ENCODE results near the gene B3GALT6. TPM values are rescaled to one million over a fixed set of nuclear protein-coding genes. Genes with fewer than 3 reads are reported as not detected.

B3GALT6 gene
- total RNA-seq, 2 donors from 2014 or later = 24.8 to 31.5 TPM

DNA sequence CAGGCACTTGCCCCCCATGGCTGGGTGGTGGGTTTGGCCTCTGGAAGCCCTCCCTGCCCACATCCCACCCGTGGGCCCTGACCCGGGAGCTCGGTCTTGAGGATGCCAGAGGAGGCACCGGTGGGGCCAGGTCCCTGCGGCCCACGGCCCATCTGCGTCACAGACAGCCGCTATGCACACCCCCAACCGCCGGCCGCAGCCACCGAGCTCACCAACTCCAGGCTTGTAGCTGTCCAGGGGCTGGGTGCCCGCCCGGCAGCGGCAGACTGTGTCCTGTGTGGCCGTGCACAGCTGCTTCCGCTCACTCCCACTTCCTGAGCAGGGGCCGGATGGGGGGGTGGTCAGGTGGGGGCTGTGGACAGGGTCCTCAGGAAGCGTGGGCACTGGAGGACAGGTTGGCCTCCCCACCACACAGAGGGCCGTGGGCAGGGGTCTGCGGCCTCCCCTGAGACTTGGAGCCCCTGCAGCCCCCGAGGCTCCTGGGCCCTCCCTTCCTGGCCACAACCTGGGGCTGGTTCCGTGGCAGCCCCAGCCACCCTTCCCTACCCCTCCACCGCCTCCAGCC, 19.2 kb upstream of the B3GALT6 start:
- WGBS, 2 experiments (ENCODE audit: insufficient coverage in 1 of 2, insufficient read length in 1 of 2) = 94 to 100% methylated on average over 1 to 24 of the region's 24 CpGs
- no peak for DNase-seq
- Histone ChIP-seq H3K9ac (ENCODE audit: extremely low read depth, low read length, poor library complexity, severe bottlenecking) (no peak overlapping the region), H3K27ac (ENCODE audit: low read depth, low read length) (no peak overlapping the region), H3K36me3 (ENCODE audit: control insufficient read depth, insufficient read depth, low read length) (peaks cover 6% of the 10 kb centered on the region), H3K4me1 (ENCODE audit: control insufficient read depth, insufficient read depth, low read length) (no peaks in the 10 kb centered on the region), H3K27me3 (ENCODE audit: control insufficient read depth, insufficient read depth, low read length, poor library complexity, severe bottlenecking) (no peaks in the 10 kb centered on the region), H3K4me3 (ENCODE audit: low read length) (no peak overlapping the region), H3K9me3 (ENCODE audit: control insufficient read depth, low read length) (no peaks in the 10 kb centered on the region)
- H3K4me3 Mint-ChIP-seq = no peak overlapping the region
- no peak for TF ChIP-seq CTCF (conservative IDR thresholded peaks at IDR 0.05)
- peaks cover 10% of the 10 kb centered on the region for H3K36me3 Mint-ChIP-seq (ENCODE audit: low read depth)
- H3K27me3 Mint-ChIP-seq (ENCODE audit: insufficient read depth) = no peaks in the 10 kb centered on the region
- H3K27ac Mint-ChIP-seq = no peak overlapping the region
- no peaks in the 10 kb centered on the region for H3K9me3 Mint-ChIP-seq
- H3K4me1 Mint-ChIP-seq = no peaks in the 10 kb centered on the region

GRCh38 chr1:1213345-1214265, 18.4 kb upstream of the B3GALT6 start, which contains the start of gene TNFRSF4:
TSS of gene TNFRSF4 (minus strand) at chr1:1214153. CDS start at chr1:1214127, 26 bp downstream.
- WGBS, 2 experiments (ENCODE audit: insufficient coverage in 1 of 2, insufficient read length in 1 of 2) = 90 to 92% methylated on average over 8 to 56 of the region's 56 CpGs

More at GRCh38 chr1:1213345-1214265, 18.4 kb upstream of the B3GALT6 start, which contains the start of gene TNFRSF4:
- no peak for TF ChIP-seq CTCF (conservative IDR thresholded peaks at IDR 0.05)
- Histone ChIP-seq H3K27ac (ENCODE audit: low read depth, low read length) (no peak within 1 kb of the TSS), H3K4me3 (ENCODE audit: low read length) (no peak within 1 kb of the TSS), H3K9me3 (ENCODE audit: control insufficient read depth, low read length) (no peaks in the 10 kb centered on the region), H3K4me1 (ENCODE audit: control insufficient read depth, insufficient read depth, low read length) (no peaks in the 10 kb centered on the region), H3K9ac (ENCODE audit: extremely low read depth, low read length, poor library complexity, severe bottlenecking) (no peak within 1 kb of the TSS), H3K36me3 (ENCODE audit: control insufficient read depth, insufficient read depth, low read length) (peaks cover 6% of the 10 kb centered on the region), H3K27me3 (ENCODE audit: control insufficient read depth, insufficient read depth, low read length, poor library complexity, severe bottlenecking) (no peaks in the 10 kb centered on the region)
- Mint-ChIP-seq H3K27ac (no peak within 1 kb of the TSS), H3K27me3 (ENCODE audit: insufficient read depth) (no peaks in the 10 kb centered on the region), H3K4me3 (no peak within 1 kb of the TSS), H3K4me1 (no peaks in the 10 kb centered on the region), H3K36me3 (ENCODE audit: low read depth) (peaks cover 10% of the 10 kb centered on the region), H3K9me3 (no peaks in the 10 kb centered on the region)
- no peak for DNase-seq

All from endodermal cell (in vitro differentiated cells).